ENCODE data around the gene FPR2. TPM values are rescaled to one million over a fixed set of nuclear protein-coding genes. Genes with fewer than 3 reads are reported as not detected.

The FPR2 gene
- total RNA-seq, 1 donor from 2014 or later = 0.59 TPM

DNA sequence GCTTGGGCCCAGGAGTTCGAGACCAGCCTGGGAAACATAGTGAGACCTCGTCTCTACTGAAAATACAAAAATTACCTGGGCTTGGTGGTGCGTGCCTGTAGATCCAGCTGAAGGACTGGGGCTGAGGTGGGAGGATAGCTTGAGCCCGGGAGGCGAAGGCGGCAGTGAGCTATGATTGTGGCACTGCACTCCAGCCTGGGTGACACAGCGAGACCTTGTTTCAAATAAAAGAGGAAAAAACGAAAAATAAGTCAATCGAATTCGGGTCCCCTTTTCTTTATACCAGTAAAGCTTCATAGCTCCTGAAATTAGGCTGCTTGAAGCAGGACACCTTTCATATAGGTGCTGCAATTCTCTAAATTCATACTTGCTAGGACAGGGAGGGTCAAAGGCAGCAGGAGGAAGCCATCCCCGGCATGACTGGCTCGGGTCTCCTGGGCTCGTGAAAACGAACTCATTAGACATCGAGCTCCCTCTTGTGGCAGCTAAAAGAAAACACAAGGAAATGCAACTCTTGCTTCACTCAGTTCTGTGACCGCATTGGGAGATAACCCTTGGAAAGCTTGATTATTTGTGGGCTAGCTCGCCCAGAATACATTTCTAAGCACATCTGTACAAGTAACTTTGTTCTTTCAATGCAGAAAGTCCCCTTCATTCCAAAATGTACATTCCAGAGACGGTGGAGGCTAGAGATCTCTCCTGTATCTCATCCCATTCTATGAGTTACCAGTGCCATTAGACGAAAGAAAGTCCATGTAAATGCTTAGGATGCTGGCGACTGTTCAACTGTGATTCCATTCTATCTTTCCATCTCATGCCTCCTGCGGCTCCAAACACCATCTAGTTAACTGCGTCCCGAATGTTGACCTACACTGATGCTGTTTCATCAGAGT is 16.8 kb downstream of the FPR2 start:
- peak; percentile 97 for ATAC-seq (ENCODE audit: poor library complexity)

DNA sequence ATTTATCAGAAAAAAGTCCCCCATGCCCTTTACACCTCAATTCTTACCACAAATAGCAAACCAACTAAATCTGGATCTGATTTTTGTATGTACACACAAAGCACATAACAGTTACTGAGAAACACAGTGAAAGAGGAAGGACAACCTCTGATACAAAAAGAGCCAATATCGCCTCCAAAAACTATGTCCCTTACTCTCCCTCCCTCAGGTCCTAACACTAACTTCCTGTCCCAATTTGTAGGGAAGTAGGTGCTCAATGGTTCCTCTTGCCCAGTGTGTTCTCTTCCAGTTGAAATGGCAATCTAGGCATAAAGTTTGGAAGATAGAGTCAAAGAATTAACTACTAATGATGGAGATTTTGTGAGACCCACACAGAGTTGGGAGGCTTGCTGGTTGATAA is 18.2 kb downstream of the FPR2 start:
- DNase-seq (no peak), ATAC-seq (ENCODE audit: poor library complexity) (no peak)
- intact Hi-C loops (cut with DNase I) = no loop called here

More for the DNA sequence above, 16.8 kb downstream of the FPR2 start:
- intact Hi-C loops (cut with DNase I) = no loop called here
- peak; percentile 80 for DNase-seq

DNA sequence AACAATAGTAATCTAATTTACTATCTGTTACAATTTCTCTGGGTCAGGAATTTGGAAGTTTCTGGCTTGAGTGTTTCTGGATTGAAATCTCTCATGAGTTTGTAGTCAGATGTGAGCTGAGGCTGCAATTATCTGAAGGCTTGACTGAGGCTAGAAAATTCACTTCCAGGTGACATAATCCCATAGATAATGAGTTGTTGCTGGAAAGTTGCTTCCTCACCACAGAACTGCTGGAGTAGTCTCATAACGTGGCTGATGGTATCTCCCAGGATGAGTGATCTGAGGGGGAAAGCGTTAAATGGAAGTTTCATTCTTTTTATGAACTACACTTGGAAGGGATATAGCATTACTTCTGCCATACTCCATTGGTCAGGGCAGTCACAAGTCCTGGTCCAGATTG is 18.7 kb downstream of the FPR2 start:
- intact Hi-C loops (cut with DNase I) = loop anchor here (10.0 kb wide), 1 partner anchor 305 kb away; the partner anchor contains the start of gene CEACAM18
- DNase-seq (no peak), ATAC-seq (ENCODE audit: poor library complexity) (no peak)

DNA sequence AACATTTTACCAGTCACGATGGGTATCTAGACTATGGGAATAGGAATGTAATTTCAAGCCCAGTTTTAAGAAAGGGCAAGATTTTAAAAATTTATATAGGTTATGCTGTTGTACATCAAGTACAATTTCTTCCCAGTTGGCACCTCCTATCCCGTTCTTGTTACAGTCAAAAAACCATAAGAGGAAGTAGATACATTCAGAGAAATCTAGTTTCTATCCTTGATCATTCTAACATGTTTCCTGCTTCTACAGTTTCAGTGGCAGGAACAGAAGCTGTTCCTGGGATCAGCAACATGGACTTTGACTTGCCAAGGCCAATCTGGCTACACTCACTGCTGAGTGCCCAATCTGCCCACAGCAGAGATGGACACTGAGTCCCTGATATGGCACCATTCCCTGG is 19.3 kb downstream of the FPR2 start:
- no peak for ATAC-seq (ENCODE audit: poor library complexity)
- intact Hi-C loops (cut with DNase I) = loop anchor here (10.0 kb wide), 1 partner anchor 305 kb away; the partner anchor contains the start of gene CEACAM18
- no peak for DNase-seq

DNA sequence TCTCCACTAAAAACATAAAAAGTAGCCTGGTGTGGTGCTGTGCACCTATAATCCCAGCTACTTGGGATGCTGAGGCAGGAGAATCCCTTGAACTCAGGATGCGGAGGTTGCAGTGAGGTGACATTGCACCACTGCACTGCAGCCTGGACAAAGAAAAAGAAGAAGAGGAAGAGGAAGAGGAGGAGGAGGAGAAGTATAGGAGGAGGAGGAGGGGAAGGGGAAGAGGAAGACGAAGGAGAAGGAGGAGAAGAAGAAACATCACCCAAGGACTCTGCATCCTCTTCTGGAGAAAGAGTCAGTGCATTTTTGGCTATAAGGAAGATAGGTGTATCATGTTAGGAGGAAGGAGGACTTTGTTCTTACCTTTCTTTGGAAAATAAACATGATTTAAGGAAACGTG is 21.0 kb downstream of the FPR2 start:
- DNase-seq = no peak
- ATAC-seq (ENCODE audit: poor library complexity) = no peak
- intact Hi-C loops (cut with DNase I) = loop anchor here (10.0 kb wide), 1 partner anchor 307 kb away; the partner anchor contains the start of gene CEACAM18

DNA sequence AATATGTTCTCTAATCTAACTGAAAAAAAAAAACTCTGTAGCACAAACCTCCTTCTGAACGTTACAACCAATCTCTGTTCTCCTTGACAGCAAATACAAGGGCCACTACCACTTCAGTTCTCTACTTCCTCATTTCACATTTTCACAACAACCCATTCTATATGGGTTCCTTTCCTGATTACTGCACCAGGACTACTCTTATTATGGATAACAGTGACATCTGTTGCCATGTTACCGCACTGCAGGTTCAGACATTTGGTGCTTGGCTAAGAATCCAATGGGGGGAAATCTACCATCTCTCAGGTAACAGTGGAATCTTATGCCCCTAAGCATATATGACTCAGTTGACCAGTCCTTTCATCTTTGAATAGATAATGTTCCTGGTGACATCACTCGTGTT is 22.4 kb downstream of the FPR2 start:
- intact Hi-C loops (cut with DNase I) = loop anchor here (10.0 kb wide), 1 partner anchor 309 kb away; the partner anchor contains the start of gene CEACAM18
- peak; percentile 30 for ATAC-seq (ENCODE audit: poor library complexity)
- no peak for DNase-seq

DNA sequence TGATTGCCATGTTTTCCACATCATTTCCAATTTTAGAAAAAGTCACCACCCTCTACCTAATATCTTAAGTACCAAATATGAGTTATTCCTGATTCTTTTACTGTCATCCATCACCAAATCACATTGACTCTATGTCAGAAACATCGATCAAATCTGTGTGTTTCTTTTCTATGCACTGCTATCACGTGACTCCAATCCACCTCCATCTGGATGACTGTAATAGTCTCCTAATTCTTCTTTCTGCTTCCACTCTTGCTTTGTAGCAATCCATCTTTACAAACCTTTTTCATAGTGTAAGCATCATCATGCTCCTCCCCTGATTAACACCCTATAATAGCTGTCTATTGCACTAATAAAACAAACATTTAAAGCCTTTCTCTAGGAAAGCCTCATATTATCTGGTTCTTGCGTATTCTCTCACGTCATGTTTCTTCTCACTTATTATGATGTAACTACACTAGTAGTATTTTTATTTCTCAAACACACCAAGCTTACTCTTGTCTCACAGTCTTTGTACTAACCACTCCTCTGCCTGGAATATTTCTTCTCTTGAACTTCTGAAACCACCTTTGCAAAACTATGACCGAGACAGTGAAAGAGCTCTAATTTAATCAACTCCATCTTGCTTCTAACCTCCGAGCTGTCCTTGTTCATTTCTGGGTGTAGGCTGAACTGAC is 23.3 kb downstream of the FPR2 start:
- intact Hi-C loops (cut with DNase I) = loop anchor here (10.0 kb wide), 1 partner anchor 309 kb away; the partner anchor contains the start of gene CEACAM18
- no peak for DNase-seq
- no peak for ATAC-seq (ENCODE audit: poor library complexity)

DNA sequence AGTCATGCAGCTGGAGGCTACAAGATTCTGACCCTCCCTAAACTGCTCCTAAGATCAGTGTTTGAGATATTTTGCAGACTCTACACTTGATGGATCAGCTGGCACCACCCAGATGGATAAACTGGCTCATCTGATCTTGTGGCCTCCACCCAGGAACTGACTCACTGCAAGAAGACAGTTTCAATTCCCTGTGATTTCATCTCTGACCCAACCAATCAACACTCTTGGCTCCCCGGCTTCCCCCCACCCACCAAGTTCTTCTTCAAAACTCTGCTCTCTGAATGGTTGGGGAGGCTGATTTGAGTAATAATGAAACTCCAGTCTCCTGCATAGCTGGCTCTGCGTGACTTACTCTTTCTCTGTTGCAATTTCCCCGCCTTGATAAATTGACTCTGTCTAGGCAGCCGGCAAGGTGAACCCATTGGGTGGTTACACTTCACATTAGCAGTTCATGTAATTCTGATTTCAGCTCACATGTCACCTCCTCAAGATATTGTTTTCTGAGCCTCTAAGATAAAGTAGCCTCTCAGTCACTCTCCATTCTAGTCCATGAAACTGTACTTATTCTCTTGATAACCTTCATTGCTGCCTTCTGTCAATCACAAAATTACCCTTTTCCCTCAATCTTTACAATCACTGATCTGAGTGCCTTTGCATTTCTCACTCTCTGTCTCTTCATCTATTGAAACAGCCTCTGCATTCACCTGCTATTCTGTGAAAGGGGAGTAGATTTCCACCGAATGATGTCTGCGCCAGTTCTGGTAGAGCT is 24.1 kb downstream of the FPR2 start:
- DNase-seq (peak; percentile 74), ATAC-seq (ENCODE audit: poor library complexity) (peak; percentile 79)
- intact Hi-C loops (cut with DNase I) = loop anchor here (10.0 kb wide), 1 partner anchor 310 kb away; the partner anchor contains the start of gene CEACAM18

DNA sequence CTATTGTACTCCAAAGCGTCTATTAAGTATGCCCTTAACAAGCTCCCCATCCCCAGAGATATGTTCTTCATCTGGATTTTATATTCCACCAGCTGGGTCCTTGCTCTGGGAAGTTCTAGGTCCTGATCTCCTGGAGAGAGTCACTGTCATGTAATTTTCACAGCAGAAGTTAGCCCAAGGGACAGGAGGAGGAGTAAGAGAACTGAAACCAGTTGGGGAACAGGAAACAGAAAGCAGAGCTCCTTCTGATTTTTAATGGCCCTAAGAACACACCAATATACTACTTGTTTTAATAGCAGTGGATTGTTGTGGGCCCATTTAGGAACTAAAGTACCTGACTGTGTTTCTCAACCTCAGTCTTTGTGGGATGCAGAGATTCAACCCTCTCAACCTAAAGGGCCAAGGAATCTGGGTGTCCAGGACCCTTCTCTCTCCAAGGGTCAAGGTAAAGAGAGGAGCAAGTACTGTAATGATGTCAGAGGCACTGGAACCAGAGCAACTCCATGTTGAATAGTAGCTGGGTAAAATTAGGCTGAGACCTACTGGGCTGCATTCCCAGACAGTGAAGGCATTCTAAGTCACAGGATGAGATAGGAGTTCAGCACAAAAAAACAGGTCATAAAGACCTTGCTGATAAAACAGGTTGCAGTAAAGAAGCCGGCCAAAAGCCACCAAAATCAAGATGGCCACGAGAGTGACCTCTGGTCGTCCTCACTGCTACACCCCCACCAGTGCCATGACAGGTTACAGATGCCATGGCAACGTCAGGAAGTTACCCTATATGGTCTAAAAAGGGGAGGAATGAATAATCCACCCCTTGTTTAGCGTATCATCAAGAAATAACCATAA is 25.9 kb downstream of the FPR2 start:
- ATAC-seq (ENCODE audit: poor library complexity) (peak; percentile 40), DNase-seq (no peak)
- intact Hi-C loops (cut with DNase I) = loop anchor here (10.0 kb wide), 1 partner anchor 312 kb away; the partner anchor contains the start of gene CEACAM18

DNA sequence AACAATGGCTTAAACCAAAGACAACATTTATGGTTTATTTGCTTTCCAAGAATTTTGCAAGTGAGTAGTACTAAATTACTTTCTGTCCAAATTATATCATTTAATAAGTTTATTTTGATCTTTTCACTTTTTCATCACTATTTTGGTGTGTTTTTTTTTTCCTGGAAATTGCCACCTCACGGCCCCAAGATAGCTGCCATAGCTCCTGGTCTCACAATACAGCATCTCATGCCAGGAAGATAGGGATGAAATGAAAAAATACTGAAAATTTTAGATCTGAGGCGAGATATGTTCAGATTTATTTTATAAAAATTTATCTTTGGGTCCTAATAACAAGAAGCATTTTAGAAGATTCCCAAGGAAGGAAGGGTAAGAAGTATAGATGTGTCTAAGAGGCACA is 27.0 kb downstream of the FPR2 start:
- intact Hi-C loops (cut with DNase I) = loop anchor here (10.0 kb wide), 1 partner anchor 313 kb away; the partner anchor contains the start of gene CEACAM18
- DNase-seq (no peak), ATAC-seq (ENCODE audit: poor library complexity) (no peak)

DNA sequence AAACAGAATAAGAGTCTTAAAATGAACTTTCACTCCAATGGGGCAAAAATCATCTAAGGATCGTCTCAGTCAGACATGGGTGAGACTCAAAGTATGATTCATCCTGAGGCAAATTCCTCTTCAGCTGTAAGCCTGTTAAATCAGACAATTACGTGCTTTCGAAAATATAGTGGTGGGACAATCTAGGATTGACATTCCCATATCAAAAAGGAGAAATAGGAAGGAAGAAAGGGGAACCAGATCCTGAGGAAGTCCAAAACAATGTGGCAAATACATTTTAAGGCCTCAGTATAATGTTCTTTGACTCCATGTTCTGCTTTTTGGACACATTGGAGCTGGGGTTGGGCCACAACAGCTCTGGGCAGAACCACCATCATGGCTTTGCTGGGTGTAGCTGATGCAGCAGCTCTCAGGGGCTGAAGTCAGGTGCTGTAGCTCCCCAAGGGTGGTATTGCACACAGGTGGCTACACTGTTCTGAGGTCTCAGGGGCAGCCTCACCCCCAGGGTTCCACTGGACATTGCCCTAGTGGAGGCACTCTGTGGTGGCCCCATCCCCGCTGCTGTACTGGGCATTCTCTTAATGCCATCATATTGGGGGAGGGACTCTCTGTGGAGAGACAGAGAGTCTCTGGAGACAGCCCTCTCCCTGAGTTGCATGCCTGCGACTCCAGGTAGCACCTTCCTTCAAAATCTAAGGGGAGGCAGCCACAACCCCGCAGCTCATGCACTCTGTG is 28.2 kb downstream of the FPR2 start:
- intact Hi-C loops (cut with DNase I) = loop anchor here (10.0 kb wide), 1 partner anchor 314 kb away; the partner anchor contains the start of gene CEACAM18
- ATAC-seq (ENCODE audit: poor library complexity) (no peak), DNase-seq (no peak)

DNA sequence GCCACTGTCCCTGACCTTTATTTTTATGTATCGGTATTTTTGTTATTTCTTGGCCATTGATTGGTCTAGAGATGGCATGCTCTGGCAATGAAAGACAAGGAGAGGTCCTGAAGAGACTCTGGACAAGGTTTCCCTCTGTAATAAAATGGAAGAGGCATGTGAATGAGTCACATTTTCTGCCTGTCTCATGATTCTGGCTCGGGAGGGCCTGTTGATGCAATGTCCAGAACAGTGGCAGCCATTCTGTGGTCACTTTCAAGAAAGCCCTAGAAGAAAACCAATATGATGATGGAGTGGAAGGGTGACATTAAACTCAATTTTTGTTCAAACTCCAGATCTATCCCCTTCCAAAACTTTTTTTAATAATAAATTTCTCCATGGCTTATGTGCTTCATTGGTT is 32.0 kb downstream of the FPR2 start:
- intact Hi-C loops (cut with DNase I) = no loop called here
- ATAC-seq (ENCODE audit: poor library complexity) (no peak), DNase-seq (no peak)

DNA sequence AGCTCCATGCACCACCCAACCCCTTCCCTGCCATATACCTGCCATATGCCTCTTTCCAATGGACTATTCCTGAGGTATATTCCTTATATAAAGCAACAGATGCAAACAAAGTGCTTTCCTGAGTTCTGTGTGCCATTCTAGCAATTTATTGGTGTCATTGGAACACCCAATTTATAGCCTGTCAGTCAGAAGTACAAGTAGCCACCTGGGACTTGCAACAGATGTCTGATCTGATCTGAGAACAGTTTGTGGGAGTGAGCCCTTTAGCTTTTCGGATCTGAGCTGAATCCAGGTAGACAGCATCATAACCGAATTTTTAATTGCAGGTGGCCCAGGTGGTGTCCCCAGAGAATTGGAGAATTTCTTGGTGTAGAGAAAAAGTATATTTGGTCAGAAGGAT is 33.0 kb downstream of the FPR2 start:
- intact Hi-C loops (cut with DNase I) = no loop called here
- no peak for DNase-seq

DNA sequence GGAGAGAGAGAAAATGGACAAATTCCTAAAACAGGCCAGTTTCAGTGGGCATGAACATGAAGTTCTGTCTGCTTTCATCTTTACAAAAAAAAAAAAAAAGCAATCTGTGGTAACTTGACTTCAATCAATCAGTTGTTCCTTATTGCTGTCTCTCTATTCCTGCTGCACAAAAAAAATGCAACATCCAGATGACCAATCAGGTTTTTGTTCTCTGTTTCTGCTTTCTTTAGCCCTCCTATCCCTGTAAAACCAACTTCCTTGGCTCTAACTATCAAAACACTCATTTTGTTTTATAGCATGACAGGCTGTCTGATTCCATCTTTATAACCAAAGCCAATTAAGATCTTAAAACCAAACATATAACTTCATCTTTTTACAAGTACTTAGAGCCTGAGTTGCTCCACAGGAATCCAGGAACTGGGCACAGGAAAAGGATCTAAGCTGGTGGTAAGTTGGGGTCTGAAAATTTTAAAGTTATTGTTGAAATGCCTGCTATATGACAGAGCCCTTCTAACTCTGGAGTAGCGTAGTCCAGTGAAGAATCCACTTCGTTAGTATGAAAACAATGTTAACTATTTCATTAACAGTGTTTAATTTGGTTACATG is 34.0 kb downstream of the FPR2 start, which contains the start of gene FPR3:
FPR3 (plus strand) TSS at position 273 of the 606 bp plus-strand sequence. CDS start 28,592 bp downstream, outside the sequence.
- ATAC-seq (ENCODE audit: poor library complexity) (no peak), DNase-seq (no peak)
- intact Hi-C loops (cut with DNase I) = no loop called here

More for the DNA sequence above, 33.0 kb downstream of the FPR2 start:
- ATAC-seq (ENCODE audit: poor library complexity) = no peak

DNA sequence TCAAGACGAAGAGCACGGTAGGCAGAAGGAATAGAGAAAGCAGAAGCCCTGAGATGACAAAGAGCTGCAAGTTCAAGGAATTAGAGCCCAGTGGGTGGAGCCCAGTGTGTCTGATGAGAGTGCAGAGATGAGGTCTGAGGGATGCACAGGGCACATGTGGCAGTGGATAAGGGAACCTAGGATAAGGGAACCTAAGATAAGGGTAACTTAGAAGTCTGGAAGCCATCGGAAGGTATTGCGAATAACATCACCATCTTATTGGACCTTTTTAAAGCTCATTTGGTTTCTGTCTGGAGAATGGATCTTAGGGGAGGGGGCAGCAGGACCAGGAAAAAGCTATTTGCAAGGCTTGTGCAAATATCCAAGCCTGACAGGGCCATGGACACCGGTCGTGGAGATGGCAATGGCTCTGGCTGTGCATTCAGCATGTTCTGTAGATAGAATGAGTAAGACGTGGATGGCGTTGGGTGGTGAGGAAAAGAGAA is 35.3 kb downstream of the FPR2 start:
- no peak for DNase-seq
- no peak for ATAC-seq (ENCODE audit: poor library complexity)
- intact Hi-C loops (cut with DNase I) = no loop called here

DNA sequence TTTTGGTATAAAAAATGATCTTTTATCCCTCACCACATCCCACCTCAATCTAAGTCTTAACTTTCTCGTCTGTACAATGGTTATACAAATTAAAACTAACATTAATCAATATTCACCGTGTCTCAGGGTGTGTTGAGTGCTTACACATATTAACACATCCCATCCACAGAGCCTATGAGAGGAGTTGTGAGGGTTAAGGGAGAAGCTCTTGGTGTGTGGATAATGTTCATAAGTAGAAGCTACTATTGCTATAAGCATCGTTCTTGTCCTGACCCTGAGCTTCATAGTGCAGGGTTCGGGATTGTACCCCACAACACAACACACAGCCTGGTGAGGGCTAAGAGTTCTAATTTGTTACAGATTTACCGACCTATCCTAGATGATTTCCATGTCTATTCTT is 36.5 kb downstream of the FPR2 start:
- no peak for DNase-seq
- intact Hi-C loops (cut with DNase I) = no loop called here
- ATAC-seq (ENCODE audit: poor library complexity) = no peak

Measured in Right ventricle myocardium superior (tissue), 1 donor.